ENCODE measurements around the gene RHCG.

RHCG gene

DNA sequence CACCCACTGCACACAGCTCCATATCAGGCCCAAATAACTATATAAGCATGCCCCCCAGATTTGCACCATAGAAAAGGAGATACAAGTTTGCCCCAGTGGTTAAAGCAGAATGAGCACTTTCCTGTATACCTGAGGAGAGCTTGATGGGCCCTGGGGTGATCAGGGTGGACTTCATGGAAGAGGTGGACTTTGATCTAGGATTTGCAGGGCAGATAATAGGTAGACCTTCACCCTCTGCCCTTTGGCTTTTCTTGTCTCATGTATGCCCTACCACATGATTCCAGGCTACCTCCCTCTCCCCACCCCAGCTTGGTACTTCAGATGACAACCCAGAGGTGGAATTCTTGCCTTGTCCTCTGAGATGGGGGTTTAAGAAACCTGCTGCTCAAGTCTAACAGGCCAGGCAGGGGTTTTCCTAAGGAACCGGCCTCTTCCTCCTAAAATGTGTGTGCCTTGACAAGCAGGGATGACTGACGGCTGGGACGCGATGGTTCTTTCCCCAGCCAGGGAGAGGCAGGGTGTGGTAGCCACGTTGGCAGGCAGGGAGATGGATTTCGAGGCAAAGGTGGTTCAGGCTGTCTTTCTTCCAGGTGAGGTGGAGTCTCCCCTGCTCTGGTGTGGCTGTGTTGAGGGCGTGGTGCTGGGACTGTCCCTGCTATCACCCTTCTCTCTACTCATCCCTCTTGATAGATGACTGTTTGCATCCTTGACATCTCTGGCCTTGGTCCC, 6.6 kb upstream of the RHCG start:
- no peak for DNase-seq

DNA sequence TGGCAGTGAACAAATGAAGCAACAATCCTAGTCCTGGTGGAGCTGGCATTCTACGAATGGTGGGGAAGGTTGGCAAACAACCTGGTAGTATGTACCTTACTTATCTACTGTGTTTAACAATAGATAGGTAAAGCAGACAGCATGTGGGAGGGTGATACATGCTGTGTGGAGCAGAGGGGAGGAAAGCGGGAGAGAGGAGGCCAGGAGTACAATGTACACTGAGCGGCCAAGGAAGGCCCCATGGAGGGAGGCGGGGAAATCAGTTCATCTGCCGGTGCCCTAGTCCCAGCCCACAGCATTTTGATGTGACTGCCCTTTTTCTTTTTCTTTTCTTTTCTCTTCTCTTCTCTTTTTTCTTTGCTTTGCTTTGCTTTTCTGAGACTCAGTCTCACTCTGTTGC, 5.3 kb upstream of the RHCG start:
- DNase-seq, result no peak

- DNase-seq, result no peak
Measured at GRCh38 chr15:89500397-89501270, 4.3 kb upstream of the RHCG start.

DNA sequence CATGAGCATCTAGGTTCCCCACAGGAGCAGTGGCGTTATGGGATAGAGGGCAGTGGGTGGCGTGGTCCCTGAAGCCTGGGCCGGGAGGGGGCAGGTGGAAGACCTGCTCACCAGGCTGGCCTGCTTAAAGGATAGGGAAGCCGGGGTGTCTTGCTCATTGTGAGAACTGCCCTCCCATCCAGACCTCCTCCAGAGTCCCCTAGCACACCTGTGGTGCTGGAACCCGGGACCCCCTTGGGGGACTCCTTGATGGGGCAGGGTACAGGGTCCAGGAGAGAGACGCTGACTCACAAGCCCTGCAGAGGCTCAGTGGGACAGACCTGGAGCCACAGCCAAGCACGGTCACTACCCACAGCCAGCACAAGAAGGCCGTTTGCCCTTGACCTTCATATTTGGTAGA, 2.8 kb upstream of the RHCG start:
- no peak for DNase-seq

DNA sequence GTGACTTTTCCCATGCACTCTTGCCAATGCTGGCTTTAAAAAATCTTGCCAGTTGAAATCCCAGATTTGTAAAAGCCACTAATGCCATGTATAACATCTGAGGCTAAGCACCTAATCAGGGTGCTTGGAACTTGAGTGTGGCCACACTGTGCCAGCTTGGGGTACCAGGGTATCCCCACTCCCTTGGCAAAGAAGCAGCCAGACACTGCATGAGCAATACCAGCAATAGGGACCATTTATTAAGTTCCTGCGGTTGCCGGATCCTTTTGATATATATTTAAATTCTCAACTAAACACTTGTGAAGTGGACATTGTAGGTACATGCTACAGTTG, 2.2 kb upstream of the RHCG start:
- DNase-seq, result no peak

GRCh38 chr15:89497231-89497630, 848 bp upstream of the RHCG start:
- no peak for DNase-seq

DNA sequence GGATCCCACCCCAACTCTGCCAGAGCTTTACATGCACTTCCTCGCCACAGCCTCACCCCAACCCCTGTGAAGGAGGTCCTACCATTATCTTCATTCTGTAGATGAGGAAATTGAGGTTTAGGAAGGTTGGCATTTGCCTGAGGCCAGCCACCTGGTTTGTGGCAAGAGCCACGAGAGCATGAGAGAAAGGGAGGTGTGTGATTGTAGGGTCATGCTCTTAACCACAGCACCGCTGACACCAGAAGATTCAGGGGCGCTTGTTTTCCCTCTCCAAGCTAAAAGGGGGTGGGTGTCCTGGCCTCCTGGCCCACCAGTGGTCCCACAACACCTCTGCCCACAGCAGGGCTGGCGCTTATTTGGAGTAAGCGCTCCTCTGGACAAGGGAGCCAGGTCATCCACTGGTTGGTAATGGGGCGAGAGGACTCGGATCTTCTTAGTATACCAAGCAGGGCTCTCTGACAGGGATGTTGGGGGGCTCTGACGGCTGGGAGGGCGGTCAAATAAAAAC, 691 bp downstream of the RHCG start:
- DNase-seq, result no peak

DNA sequence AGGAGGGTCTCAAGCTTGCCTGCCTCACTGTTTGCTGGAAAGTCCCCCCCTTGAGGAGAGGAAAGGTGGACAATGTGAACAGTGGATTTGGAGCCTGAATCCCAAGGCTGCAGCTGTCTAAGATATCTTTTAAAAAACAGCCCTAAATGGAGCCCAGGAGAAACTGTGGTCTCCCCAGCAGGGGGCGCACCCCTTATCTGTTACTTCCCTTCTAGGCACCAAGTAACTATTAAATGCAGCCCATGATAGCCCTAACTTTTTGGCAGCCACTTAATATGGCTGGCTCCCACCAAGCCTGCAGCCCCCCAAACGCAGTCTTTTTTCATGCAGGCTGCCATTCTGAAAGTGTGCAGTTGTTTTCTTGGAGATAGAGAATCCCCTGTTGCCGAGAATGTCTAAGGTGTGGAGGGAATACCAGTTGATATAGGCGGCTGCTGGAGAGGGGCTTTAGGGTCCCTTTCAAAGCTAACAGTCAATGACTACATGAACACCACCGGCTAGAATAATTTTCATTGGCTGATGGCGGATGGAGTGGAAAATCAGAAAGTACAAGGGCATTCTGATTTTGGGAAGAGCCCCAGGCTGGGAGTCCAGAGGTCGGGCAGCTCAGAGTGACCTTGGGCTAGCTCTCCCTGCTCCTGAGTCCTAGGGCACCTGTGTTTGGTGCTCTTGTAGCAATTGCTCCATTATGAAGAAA, 1.3 kb downstream of the RHCG start:
- DNase-seq, result no peak

GRCh38 chr15:89494031-89494430, 2.4 kb downstream of the RHCG start:
- no peak for DNase-seq

GRCh38 chr15:89492934-89493631, 3.3 kb downstream of the RHCG start:
- no peak for DNase-seq

GRCh38 chr15:89492111-89492641, 4.2 kb downstream of the RHCG start:
- no peak for DNase-seq

GRCh38 chr15:89490814-89491315, 5.5 kb downstream of the RHCG start:
- no peak for DNase-seq

DNA sequence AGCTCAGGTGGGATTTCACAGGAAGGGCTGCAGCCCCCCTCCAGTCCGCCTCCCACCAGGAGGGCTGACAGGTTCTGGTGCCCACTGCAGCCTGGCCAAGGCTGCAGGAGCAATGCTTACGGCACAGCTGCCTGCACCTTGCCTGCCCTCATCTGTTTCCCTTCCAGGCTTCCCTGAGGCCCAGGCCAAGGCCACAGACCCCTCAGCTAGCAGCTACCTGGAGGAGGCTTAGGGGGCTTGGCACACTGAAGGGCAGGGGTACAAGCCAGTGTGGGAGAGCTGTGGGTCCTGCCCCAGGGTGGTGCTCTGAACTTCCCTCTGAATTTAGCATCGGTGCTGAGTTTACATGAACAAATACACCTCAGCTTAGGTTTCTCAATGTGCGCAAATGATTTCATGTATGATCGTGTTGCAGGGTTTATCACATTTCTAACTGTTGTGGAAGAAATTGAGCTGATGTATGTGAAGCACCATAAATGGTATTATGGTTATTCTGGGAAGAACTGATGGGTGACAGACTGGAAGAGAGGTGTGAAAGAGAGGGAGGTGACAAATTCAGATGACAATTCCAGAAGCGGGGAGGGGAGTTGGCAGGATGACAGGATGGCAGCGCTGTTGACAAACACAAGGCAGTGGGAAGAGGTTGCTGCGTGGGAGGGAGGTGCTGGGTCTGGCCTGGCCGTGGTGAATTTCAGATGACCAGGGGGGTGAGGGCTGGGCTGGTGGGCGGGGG, 6.1 kb downstream of the RHCG start:
- DNase-seq, result no peak

DNA sequence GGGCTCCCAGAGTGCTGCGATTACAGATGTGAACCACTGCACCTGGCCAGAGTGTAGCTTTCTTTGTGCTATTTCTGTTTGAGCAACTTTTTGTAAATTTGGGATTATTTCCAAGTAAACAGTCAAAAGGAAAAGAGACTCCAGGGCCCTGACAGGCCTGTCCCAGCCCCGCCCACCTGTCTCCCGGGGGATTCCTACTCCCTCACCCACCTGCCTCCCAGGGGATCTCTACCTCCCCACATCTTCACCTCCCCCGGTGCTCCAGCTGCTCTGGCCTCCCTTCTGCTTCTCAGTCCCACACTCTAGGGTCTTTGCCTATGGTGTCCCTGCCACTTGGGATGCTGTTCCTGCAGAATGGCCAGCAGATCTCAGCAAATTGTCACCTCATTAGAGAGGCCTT, 7.0 kb downstream of the RHCG start:
- peak; percentile 36 for DNase-seq

GRCh38 chr15:89487791-89488190, 8.6 kb downstream of the RHCG start:
- DNase-seq, result no peak

GRCh38 chr15:89486726-89487050, 9.7 kb downstream of the RHCG start:
- no peak for DNase-seq

DNA sequence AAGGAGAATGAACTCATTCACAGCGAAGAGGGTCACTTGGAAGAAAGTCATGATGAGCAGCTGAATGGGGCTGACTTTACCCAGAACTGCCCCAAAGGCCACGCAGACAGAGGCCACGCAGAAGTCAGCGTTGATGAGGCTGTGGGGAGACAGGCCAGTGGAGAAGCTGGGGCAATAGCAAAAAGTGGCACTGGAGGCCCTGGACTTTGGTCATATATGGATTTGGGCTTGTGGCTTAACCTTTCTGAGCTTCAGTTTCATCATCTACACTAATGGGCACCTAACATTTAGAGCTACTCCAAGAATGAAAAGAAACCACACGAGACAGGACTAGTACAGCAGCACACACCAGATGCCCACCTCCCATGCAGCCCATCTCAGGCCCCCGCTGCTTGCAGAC, 13.3 kb downstream of the RHCG start:
- no peak for DNase-seq

- DNase-seq, result no peak
Measured at GRCh38 chr15:89482139-89482538, 14.2 kb downstream of the RHCG start.

- DNase-seq, result no peak
Measured at GRCh38 chr15:89480505-89480904, 15.9 kb downstream of the RHCG start.

GRCh38 chr15:89479173-89479572, 17.2 kb downstream of the RHCG start:
- no peak for DNase-seq

GRCh38 chr15:89477411-89478242, 18.8 kb downstream of the RHCG start:
- no peak for DNase-seq
